Measurements from ENCODE around the gene POU2F3. TPM values are rescaled to one million over a fixed set of nuclear protein-coding genes. Genes with fewer than 3 reads are reported as not detected.
"Not testable (repeated sequence)": the region's sequence is repeated elsewhere in the genome, so short reads cannot be mapped to it uniquely, and the experiment has no call there.

POU2F3 gene
- total RNA-seq, 1 experiment from 2014 or later: not detected

- no peak overlapping the region for H3K4me3 Mint-ChIP-seq (ENCODE audit: unreplicated experiment)
- BruUV-seq (replicated peaks): no TSS peak
- H3K4me1 Mint-ChIP-seq (ENCODE audit: low read depth, unreplicated experiment): no peaks in the 10 kb centered on the region
- H3K36me3 Mint-ChIP-seq (ENCODE audit: insufficient read depth, unreplicated experiment): no peaks in the 10 kb centered on the region
- intact Hi-C loops (cut with micrococcal nuclease; ENCODE audit: unreplicated experiment): no loop called here
- H3K27me3 Mint-ChIP-seq (ENCODE audit: insufficient read depth, unreplicated experiment): peaks cover 29% of the 10 kb centered on the region
- H3K27me3 ChIP-seq (replicated peaks; ENCODE audit: control insufficient read depth, insufficient read depth, low read length): no peaks in the 10 kb centered on the region; the same call in none of the 2 replicates
- ChIA-PET POLR2A (no interaction called here), CTCF (no interaction called here)
- no peaks in the 10 kb centered on the region for H3K9me3 ChIP-seq
- DNase-seq: no peak
- no peaks in the 10 kb centered on the region for H3K9me3 Mint-ChIP-seq (ENCODE audit: unreplicated experiment)
- TF ChIP-seq, protein P1, sequence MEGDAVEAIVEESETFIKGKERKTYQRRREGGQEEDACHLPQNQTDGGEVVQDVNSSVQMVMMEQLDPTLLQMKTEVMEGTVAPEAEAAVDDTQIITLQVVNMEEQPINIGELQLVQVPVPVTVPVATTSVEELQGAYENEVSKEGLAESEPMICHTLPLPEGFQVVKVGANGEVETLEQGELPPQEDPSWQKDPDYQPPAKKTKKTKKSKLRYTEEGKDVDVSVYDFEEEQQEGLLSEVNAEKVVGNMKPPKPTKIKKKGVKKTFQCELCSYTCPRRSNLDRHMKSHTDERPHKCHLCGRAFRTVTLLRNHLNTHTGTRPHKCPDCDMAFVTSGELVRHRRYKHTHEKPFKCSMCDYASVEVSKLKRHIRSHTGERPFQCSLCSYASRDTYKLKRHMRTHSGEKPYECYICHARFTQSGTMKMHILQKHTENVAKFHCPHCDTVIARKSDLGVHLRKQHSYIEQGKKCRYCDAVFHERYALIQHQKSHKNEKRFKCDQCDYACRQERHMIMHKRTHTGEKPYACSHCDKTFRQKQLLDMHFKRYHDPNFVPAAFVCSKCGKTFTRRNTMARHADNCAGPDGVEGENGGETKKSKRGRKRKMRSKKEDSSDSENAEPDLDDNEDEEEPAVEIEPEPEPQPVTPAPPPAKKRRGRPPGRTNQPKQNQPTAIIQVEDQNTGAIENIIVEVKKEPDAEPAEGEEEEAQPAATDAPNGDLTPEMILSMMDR (IDR thresholded peaks at IDR 0.05; ENCODE audit: insufficient read depth in 1 of 2, low read depth in 1 of 2, low read length in 1 of 2, severe bottlenecking in 1 of 2, unreplicated experiment in 1 of 2): no peak
- no peaks in the 10 kb centered on the region for H3K36me3 ChIP-seq (ENCODE audit: control insufficient read depth, insufficient read depth, low read length)
- no peaks in the 10 kb centered on the region for H3K4me1 ChIP-seq
- no peak overlapping the region for H3K27ac Mint-ChIP-seq (ENCODE audit: unreplicated experiment)
- H3K4me3 ChIP-seq (ENCODE audit: low read depth, low read length): no peak overlapping the region
Observed at GRCh38 chr11:120272303-120272702, 32.4 kb downstream of the POU2F3 start.

DNA sequence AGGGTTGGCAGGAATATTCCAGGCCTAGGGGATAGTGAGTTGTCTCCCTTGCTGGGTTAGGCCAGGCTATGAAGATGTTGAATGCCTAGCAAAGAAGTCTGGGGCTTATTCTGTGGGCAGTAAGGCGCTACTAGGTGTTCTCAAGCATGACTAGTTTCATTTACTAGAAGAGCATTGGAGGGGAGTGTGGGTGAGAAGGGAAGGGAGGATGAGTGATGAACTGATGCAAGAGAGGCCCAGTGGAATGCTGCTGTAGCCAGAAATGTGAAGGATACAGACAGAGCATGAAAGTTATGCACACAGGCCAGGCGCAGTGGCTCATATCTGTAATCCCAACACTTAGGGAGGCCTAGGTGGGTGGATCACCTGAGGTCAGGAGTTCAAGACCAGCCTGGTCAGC, 33.5 kb downstream of the POU2F3 start:
- no TSS peak for BruUV-seq (replicated peaks)
- no peak for DNase-seq
- Histone ChIP-seq H3K4me1 (no peaks in the 10 kb centered on the region), H3K4me3 (ENCODE audit: low read depth, low read length) (no peak overlapping the region), H3K9me3 (no peaks in the 10 kb centered on the region), H3K36me3 (ENCODE audit: control insufficient read depth, insufficient read depth, low read length) (no peaks in the 10 kb centered on the region), H3K27me3 (replicated peaks; ENCODE audit: control insufficient read depth, insufficient read depth, low read length) (no peaks in the 10 kb centered on the region; the same call in none of the 2 replicates)
- H3K27ac Mint-ChIP-seq (ENCODE audit: unreplicated experiment): no peak overlapping the region
- ChIA-PET POLR2A (no interaction called here), CTCF (no interaction called here)
- intact Hi-C loops (cut with micrococcal nuclease; ENCODE audit: unreplicated experiment): no loop called here
- no peaks in the 10 kb centered on the region for H3K36me3 Mint-ChIP-seq (ENCODE audit: insufficient read depth, unreplicated experiment)
- H3K4me1 Mint-ChIP-seq (ENCODE audit: low read depth, unreplicated experiment): peaks cover 3% of the 10 kb centered on the region
- no peak overlapping the region for H3K4me3 Mint-ChIP-seq (ENCODE audit: unreplicated experiment)
- peaks cover 27% of the 10 kb centered on the region for H3K27me3 Mint-ChIP-seq (ENCODE audit: insufficient read depth, unreplicated experiment)
- TF ChIP-seq, protein P1 (IDR thresholded peaks at IDR 0.05; ENCODE audit: insufficient read depth in 1 of 2, low read depth in 1 of 2, low read length in 1 of 2, severe bottlenecking in 1 of 2, unreplicated experiment in 1 of 2): no peak
- no peaks in the 10 kb centered on the region for H3K9me3 Mint-ChIP-seq (ENCODE audit: unreplicated experiment)

DNA sequence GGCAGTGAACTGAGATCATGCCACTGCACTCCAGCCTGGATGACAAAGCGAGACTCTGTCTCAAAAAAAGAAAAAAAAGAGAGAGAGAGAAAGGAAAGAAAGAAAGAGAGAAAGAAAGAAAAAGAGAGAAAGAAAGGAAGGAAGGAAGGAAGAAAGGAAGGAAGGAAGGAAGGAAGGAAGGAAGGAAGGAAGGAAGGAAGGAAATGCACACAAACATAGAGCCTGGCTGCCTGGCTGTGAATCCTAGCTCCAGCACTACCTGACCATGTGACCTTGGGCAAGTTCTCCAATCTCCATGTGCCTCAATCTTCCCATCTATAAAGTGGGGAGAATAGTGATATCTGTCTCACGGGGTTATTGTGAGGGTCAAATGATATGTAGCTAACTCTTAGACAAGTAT, 34.0 kb downstream of the POU2F3 start:
- H3K36me3 Mint-ChIP-seq (ENCODE audit: insufficient read depth, unreplicated experiment); H3K36me3 ChIP-seq (ENCODE audit: control insufficient read depth, insufficient read depth, low read length); DNase-seq; BruUV-seq (replicated peaks); H3K4me3 ChIP-seq (ENCODE audit: low read depth, low read length); H3K27ac Mint-ChIP-seq (ENCODE audit: unreplicated experiment); POLR2A ChIA-PET; H3K9me3 Mint-ChIP-seq (ENCODE audit: unreplicated experiment); H3K4me1 Mint-ChIP-seq (ENCODE audit: low read depth, unreplicated experiment); H3K9me3 ChIP-seq; CTCF ChIA-PET; H3K4me3 Mint-ChIP-seq (ENCODE audit: unreplicated experiment); H3K4me1 ChIP-seq; intact Hi-C loops (cut with micrococcal nuclease; ENCODE audit: unreplicated experiment); H3K27me3 ChIP-seq (replicated peaks; ENCODE audit: control insufficient read depth, insufficient read depth, low read length): not testable (repeated sequence)
- H3K27me3 Mint-ChIP-seq (ENCODE audit: insufficient read depth, unreplicated experiment): peaks cover 27% of the 10 kb centered on the region

GRCh38 chr11:120279502-120279901, 39.6 kb downstream of the POU2F3 start:
- intact Hi-C loops (cut with micrococcal nuclease; ENCODE audit: unreplicated experiment): no loop called here
- peaks cover 13% of the 10 kb centered on the region for H3K27me3 Mint-ChIP-seq (ENCODE audit: insufficient read depth, unreplicated experiment)
- no peak for DNase-seq
- TF ChIP-seq, protein P1 (IDR thresholded peaks at IDR 0.05; ENCODE audit: insufficient read depth in 1 of 2, low read depth in 1 of 2, low read length in 1 of 2, severe bottlenecking in 1 of 2, unreplicated experiment in 1 of 2): no peak
- H3K36me3 Mint-ChIP-seq (ENCODE audit: insufficient read depth, unreplicated experiment): no peaks in the 10 kb centered on the region
- Histone ChIP-seq H3K27me3 (replicated peaks; ENCODE audit: control insufficient read depth, insufficient read depth, low read length) (no peaks in the 10 kb centered on the region; the same call in 1 of the 2 replicates), H3K9me3 (no peaks in the 10 kb centered on the region), H3K36me3 (ENCODE audit: control insufficient read depth, insufficient read depth, low read length) (no peaks in the 10 kb centered on the region), H3K4me1 (no peaks in the 10 kb centered on the region), H3K4me3 (ENCODE audit: low read depth, low read length) (no peak overlapping the region)
- H3K4me3 Mint-ChIP-seq (ENCODE audit: unreplicated experiment): no peak overlapping the region
- no peak overlapping the region for H3K27ac Mint-ChIP-seq (ENCODE audit: unreplicated experiment)
- POLR2A ChIA-PET: no interaction called here
- H3K4me1 Mint-ChIP-seq (ENCODE audit: low read depth, unreplicated experiment): peaks cover 4% of the 10 kb centered on the region
- no TSS peak for BruUV-seq (replicated peaks)
- H3K9me3 Mint-ChIP-seq (ENCODE audit: unreplicated experiment): no peaks in the 10 kb centered on the region
- CTCF ChIA-PET: interaction anchor here (1.0 kb wide), 1 partner anchor 24 kb away, joined by 3 read pairs; no protein-coding TSS in a partner anchor
